ENCODE measurements around the gene OBSCN.
"Not testable (repeated sequence)": the region's sequence is repeated elsewhere in the genome, so short reads cannot be mapped to it uniquely, and the experiment has no call there.

OBSCN gene

GRCh38 chr1:228228601-228229074 lies 20.8 kb downstream of the OBSCN start:
- no peak for DNase-seq

DNA sequence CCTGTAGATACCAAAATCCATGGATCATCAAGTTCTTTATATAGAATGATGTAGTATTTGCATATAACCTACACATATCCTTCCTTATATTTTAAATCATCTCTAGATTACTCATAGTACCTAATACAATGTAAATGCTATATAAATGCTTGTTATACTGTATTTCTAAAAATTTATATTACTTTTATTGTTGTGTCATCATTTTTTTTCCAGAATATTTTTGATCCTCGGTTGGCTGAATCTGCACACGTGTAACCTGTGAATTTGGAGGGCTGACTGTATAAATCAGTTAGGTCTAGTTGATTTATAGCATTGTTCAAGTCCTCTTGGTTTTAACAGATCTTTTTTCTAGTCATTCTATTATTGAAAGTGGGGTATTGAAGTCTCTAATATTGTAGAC lies 23.3 kb downstream of the OBSCN start:
- no peak for DNase-seq

DNA sequence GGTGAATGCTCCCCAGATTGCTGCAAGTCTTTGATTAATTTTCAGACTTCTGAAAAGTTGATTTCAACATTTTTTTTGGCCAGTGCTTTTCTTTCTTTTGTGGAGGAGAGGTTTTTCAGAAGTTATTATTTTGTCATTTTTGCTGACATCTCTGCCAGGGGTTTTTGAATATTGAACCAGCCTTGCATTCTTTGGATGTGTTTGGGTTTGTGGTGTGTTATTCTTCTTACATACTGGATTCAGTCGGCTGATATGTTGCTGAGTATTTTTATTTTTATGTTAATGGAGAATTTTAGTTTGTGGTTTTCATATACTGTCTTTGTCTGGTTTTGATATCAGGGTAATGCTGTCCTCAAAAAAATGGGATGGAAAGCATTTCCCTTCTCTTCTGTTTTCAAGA lies 25.3 kb downstream of the OBSCN start:
- no peak for DNase-seq

DNA sequence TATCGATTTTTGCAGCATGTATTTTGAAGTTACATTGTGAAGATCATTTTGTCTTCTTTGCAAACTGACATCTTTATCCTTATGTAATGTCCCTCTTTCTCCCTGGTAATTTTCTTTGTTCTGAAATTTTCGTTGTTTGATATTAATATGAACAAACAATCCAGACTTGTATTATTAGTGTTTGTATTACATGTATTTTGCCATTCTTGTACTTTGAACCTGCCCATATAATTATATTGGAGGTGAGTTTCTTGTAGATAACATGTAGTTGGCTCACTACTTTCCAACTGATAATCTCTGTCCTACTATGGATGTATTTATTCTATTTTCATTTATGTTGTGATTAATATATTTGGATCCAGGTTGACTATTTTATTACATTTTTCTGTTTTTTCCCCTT lies 27.1 kb downstream of the OBSCN start:
- no peak for DNase-seq

DNA sequence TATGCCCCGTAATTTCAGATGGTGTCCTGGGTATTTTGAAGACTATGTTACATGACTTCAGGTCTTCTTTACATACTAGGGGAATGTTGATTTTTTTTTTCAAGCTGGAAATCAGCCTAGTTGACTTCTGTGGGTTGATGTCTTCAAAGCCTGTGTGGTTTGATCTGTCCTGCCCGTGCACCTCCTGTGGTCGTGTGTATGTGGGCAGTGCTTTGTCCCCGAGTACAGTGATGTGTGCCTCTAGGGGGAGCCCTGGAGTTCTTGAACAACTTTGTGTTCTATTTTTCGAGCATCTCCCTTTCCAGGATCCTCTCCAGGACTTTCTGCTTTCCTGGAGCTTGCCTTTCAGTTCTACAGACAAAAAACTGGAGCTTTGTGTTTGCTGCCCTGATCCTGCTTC lies 28.9 kb downstream of the OBSCN start:
- no peak for DNase-seq

DNA sequence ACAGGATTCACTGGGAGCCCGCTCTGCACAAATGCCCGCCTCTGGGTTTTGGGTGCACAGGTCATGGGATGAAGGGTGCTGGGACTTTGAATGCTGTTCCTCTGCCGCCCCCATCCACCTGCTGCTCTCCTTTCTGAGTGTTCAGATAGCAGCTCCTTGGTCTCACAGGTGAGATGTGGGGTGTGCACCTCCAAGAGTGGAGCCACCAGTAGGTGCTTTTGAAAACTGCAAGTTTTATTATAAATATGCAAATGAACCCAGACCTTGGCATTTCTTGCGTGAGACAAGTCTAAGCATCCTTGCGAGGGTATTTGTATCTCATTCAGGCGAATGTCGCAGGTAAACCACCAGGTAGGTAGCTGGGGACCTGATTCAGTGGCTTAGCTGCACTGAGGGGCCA lies 30.2 kb downstream of the OBSCN start:
- DNase-seq, result no peak

DNA sequence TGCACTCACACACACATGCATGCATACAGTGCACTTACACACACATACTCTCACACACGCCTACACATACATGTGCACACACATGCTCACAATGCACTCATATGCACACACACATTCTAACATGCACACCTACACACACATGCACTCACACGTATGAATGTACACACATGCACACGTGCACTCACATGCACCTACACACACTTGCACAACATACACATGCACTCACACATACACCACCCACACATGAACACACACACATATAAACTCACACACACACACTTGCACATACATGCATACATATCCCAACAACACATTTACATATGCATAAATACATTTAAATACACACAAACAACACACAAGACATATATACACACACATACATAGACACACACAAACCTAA lies 30.6 kb downstream of the OBSCN start:
- no peak for DNase-seq

DNA sequence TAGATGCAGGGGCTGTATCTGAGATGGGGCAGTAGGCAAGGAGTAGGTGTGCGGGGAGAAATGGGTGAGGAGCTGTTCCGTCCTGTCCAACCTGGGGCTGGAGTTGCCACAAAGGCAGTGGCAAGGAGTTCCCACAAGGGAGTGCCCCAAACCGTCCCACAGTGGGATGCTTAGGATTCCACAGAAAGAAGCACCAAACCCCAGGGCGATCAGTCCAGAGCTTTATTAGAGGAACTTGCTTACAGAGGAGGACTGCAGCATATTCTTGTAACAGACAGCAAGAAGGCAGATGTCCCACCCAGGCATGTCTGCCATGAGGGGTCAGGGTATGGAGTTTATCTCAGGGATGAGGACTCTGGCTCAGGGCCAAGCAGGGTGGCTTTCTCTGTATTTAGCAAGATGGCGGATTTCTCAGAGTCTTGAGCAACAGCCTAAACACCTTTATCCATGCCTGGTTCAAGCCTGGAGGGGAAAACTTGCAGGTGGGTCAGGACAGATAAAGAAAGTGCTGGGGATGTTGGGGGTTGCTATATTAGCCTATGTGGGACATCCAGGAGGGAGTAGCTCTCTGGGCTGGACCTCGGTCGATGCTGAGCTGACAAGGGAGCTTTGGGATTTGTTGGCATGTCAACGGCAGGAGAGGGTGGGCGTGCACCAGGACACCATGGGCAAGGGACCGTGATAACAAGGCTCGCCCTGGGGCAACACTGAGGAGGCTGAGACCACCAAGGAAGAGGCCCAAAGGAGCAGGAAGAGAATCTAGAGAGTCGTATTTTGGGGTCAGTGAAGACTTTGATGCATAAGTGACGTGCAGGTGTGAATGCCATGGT lies 32.8 kb downstream of the OBSCN start:
- no peak for DNase-seq

DNA sequence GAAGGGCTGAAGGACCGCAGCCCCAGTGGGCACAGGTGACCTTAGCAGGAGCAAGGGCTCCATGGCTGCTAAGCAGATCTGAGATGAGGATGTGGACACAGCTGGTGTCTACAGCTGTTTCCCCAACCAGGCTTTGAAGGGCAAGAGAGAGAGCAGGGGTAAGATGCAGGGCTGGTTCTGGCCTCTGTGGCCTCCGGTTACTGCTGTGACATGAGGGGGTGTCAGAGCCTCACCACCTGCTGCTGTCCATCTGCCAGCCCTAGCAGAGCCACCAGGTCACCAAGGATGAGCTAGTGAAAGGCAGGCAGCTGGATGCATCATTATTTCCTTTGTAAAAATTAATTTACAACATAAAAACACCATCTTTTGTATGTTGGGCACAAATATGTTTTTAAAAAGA lies 33.4 kb downstream of the OBSCN start:
- DNase-seq, result no peak

GRCh38 chr1:228242409-228242808 lies 34.6 kb downstream of the OBSCN start:
- DNase-seq, result no peak

- DNase-seq, result no peak
These were observed 35.2 kb downstream of the OBSCN start for GRCh38 chr1:228243093-228243492.

DNA sequence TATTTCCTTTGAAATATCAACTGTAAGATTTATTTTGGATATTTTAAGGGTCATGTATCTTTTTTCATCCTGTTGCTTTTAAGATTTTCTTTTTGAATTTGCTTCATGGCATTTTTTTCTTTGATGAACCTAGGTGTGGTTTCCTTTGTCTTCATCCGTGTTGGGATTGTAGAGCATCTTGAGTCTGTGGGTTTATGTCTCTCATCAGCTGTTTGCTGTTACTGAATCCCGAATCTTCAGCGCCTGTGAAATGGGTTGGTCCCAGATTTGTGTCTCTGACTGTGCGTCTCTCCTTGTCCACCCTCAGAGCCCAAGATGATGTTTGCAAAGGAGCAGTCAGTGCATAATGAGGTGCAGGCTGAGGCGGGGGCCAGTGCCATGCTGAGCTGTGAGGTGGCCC lies 36.1 kb downstream of the OBSCN start:
- not testable (repeated sequence) for DNase-seq

DNA sequence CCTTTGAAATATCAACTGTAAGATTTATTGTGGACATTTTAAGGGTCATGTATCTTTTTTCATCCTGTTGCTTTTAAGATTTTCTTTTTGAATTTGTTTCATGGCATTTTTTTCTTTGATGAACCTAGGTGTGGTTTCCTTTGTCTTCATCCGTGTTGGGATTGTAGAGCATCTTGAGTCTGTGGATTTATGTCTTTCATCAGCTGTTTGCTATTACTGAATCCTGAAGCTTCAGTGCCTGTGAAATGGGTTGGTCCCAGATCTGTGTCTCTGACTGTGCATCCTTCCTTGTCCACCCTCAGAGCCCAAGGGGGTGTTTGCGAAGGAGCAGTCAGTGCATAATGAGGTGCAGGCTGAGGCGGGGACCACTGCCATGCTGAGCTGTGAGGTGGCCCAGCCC lies 37.3 kb downstream of the OBSCN start:
- no peak for DNase-seq

GRCh38 chr1:228246216-228246900 lies 38.5 kb downstream of the OBSCN start:
- DNase-seq, result no peak

DNA sequence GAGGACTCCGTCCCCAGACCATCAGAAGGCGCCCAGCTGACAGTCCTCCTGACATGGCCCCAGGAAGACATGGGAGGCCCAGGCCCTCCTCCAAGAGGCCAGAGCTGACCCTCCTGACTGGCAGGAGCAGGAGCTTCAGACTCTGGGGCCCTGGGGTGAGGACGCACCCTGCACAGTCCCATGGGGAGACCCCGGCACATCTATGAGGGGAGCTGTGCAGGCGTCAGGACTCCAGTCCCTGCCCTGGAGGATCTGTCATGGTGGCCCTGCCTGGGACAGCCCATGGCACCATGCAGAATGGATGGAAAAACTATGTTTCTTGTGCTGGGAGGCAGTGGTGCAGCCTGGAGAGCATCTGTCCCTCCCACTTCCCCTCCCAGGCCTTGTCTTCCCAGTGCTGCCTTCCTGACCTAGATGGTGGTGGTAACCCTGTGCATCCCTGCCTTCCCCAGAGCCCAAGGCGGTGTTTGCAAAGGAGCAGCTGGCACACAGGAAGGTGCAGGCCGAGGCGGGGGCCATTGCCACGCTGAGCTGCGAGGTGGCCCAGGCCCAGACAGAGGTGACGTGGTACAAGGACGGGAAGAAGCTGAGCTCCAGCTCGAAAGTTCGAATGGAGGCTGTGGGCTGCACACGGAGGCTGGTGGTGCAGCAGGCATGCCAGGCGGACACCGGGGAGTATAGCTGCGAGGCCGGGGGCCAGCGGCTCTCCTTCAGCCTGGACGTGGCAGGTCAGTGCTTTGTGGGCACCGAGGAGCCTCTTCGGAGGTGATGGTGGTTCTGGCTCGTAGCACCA lies 41.9 kb downstream of the OBSCN start:
- DNase-seq, result no peak

DNA sequence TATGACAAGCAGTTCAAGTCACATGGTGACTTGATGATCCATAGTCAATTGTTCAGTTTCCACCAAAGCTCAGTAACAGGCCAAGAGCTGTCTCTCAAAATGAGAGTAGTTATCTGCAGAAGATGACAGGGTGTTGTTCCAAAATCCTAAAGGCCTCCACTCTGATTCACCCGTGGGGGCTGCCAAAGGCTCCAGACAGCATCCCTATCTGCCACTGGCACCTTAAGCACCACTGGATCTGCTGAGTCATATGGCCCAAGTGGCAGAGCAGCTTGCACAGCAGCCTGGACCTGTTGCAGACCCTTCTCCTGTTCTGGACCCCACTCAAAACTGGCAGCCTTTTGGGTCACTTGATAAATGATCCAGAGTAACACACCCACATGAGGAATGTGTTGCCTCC lies 44.6 kb downstream of the OBSCN start:
- not testable (repeated sequence) for DNase-seq

- DNase-seq, result no peak
These were observed 49.0 kb downstream of the OBSCN start for GRCh38 chr1:228256626-228257375.

- DNase-seq, result no peak
These were observed 50.6 kb downstream of the OBSCN start for GRCh38 chr1:228258486-228258885.

DNA sequence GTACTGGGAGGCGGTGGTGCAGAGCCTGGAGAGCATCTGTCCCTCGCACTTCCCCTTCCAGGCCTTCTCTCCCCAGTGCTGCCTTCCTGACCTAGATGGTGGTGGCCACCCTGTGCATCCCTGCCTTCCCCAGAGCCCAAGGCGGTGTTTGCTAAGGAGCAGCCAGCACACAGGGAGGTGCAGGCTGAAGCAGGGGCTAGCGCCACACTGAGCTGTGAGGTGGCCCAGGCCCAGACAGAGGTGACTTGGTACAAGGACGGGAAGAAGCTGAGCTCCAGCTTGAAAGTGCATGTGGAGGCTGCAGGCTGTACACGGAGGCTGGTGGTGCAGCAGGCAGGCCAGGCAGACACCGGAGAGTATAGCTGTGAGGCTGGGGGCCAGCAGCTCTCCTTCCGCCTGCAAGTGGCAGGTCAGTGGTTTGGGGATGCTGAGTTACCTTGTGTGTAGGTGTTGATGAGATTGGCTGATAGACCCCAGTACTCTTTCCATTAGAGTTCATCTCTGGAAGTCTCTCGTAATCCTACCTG lies 51.6 kb downstream of the OBSCN start:
- DNase-seq, result no peak

- DNase-seq, result no peak
These were observed 52.1 kb downstream of the OBSCN start for GRCh38 chr1:228259951-228260350.

DNA sequence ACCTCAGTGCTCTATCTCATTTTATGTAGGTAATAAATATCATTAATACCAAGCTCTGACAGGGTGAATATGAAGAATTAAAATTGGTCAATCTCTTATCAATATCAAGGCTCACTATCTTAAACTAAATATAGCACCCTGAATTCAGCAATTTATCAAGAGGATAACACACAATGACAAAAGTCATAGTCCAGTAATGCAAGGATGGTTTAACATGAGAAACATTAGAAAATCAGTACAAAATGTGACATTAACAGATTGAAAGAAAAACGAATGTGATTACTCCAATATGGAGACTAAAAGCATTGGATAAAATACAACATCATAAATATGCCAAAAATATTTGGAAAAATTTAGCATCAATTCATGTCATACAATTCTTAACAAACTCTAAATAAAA lies 53.9 kb downstream of the OBSCN start:
- no peak for DNase-seq

GRCh38 chr1:228262475-228262874 lies 54.6 kb downstream of the OBSCN start:
- DNase-seq, result no peak

DNA sequence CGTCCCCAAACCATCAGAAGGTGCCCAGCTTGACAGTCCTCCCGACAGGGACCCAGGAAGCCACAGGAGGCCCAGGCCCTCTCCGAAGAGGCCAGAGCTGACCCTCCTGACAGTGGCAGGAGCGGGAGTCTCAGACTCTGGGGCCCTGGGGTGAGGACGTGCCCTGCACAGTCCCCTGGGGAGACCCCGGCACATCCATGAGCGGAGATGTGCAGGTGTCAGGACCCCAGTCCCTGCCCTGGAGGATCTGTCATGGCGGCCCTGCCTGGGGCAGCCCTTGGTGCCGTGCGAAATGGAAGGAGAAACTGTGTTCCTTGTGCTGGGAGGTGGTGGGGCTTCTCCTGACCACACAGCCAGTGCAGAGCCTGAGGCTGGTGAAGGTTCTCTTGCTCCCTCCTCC lies 55.8 kb downstream of the OBSCN start:
- DNase-seq, result no peak
